Measurements from ENCODE around the gene HDAC3.

The HDAC3 gene

GRCh38 chr5:141585594-141585993 is 51.1 kb downstream of the HDAC3 start:
- TF ChIP-seq ZFX (IDR thresholded peaks at IDR 0.05; ENCODE audit: borderline replicate concordance) (no peak), CTCF (IDR thresholded peaks at IDR 0.05) (no peak)
- H3K27ac ChIP-seq = no peak overlapping the region

GRCh38 chr5:141574122-141574510 is 62.5 kb downstream of the HDAC3 start:
- H3K27ac ChIP-seq = no peak overlapping the region
- TF ChIP-seq CTCF (IDR thresholded peaks at IDR 0.05) (no peak), ZFX (IDR thresholded peaks at IDR 0.05; ENCODE audit: borderline replicate concordance) (no peak)

- TF ChIP-seq CTCF (IDR thresholded peaks at IDR 0.05) (no peak), ZFX (IDR thresholded peaks at IDR 0.05; ENCODE audit: borderline replicate concordance) (no peak)
Observed at GRCh38 chr5:141573489-141574121, 63.0 kb downstream of the HDAC3 start.

More at GRCh38 chr5:141573489-141574121, 63.0 kb downstream of the HDAC3 start:
- no peak overlapping the region for H3K27ac ChIP-seq
